ENCODE results near the gene AUP1. TPM values are rescaled to one million over a fixed set of nuclear protein-coding genes. Genes with fewer than 3 reads are reported as not detected.

The AUP1 gene
- total RNA-seq, 1 donor from 2014 or later = 117 TPM

DNA sequence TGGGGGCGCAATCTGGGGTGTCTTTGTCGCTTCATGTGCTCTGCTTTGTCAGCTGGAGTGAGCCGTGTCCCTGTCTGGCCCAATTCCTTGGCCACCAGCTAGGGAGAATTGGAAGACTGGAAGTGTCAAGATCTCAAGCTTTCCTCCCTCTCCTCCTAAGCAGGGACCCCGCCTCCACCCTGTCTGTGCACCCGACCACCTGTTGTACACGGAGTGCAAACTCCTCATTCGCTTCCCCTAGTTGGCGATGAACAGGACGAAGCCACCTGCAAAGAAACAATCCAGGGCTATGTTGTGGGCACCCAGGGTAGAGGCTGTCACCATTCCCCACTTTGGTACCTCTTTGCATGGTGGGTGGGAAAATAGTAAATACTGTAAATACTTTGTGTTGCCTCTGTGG, 1.8 kb downstream of the AUP1 start:
- peaks cover 43% of the 10 kb centered on the region for H3K36me3 Mint-ChIP-seq (ENCODE audit: low read depth, unreplicated experiment)
- peak overlapping the region; percentile 98 for H3K4me3 Mint-ChIP-seq (ENCODE audit: unreplicated experiment)
- H3K4me1 Mint-ChIP-seq (ENCODE audit: unreplicated experiment) = peaks cover 26% of the 10 kb centered on the region
- no peak for DNase-seq (ENCODE audit: low spot score)
- no peaks in the 10 kb centered on the region for H3K9me3 Mint-ChIP-seq (ENCODE audit: unreplicated experiment)
- no peak overlapping the region for H3K27ac Mint-ChIP-seq (ENCODE audit: unreplicated experiment)
- peaks cover 12% of the 10 kb centered on the region for H3K27me3 Mint-ChIP-seq (ENCODE audit: unreplicated experiment)
- TF ChIP-seq, protein P1, sequence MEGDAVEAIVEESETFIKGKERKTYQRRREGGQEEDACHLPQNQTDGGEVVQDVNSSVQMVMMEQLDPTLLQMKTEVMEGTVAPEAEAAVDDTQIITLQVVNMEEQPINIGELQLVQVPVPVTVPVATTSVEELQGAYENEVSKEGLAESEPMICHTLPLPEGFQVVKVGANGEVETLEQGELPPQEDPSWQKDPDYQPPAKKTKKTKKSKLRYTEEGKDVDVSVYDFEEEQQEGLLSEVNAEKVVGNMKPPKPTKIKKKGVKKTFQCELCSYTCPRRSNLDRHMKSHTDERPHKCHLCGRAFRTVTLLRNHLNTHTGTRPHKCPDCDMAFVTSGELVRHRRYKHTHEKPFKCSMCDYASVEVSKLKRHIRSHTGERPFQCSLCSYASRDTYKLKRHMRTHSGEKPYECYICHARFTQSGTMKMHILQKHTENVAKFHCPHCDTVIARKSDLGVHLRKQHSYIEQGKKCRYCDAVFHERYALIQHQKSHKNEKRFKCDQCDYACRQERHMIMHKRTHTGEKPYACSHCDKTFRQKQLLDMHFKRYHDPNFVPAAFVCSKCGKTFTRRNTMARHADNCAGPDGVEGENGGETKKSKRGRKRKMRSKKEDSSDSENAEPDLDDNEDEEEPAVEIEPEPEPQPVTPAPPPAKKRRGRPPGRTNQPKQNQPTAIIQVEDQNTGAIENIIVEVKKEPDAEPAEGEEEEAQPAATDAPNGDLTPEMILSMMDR (IDR thresholded peaks at IDR 0.05; ENCODE audit: unreplicated experiment) = no peak

DNA sequence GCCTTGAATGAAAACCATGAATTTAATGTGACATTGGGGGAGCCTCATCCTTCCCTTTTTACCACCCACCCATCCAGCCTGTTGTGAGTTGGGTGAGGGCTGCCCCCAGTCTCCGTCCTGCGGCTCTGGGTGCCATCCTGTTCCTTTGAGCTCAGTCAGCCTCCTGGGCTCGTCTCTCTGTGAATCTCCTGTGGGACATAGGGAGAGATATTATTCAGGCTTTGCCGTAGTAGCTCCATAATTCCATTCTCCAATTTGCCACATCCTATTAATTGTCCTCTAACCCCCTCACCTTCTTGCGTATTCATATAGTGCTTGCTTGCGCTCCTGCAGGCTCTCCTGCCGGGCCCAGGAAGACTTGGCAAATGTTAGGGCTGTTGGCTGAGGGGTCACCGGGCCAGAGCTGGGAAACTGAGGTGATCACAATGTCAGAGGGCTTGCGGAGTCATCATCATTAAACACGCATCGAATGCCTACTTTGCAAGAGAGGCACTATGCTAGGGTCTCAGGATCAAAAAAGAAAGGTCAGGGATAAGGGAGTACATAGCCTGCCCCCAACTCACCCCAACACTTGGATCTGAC, 2.8 kb downstream of the AUP1 start:
- Mint-ChIP-seq H3K9me3 (ENCODE audit: unreplicated experiment) (no peaks in the 10 kb centered on the region), H3K36me3 (ENCODE audit: low read depth, unreplicated experiment) (peaks cover 38% of the 10 kb centered on the region), H3K27me3 (ENCODE audit: unreplicated experiment) (peaks cover 11% of the 10 kb centered on the region), H3K27ac (ENCODE audit: unreplicated experiment) (peak overlapping the region; percentile 61), H3K4me1 (ENCODE audit: unreplicated experiment) (peaks cover 26% of the 10 kb centered on the region), H3K4me3 (ENCODE audit: unreplicated experiment) (peak overlapping the region; percentile 81)
- no peak for DNase-seq (ENCODE audit: low spot score)
- TF ChIP-seq, protein P1 (IDR thresholded peaks at IDR 0.05; ENCODE audit: unreplicated experiment) = no peak

DNA sequence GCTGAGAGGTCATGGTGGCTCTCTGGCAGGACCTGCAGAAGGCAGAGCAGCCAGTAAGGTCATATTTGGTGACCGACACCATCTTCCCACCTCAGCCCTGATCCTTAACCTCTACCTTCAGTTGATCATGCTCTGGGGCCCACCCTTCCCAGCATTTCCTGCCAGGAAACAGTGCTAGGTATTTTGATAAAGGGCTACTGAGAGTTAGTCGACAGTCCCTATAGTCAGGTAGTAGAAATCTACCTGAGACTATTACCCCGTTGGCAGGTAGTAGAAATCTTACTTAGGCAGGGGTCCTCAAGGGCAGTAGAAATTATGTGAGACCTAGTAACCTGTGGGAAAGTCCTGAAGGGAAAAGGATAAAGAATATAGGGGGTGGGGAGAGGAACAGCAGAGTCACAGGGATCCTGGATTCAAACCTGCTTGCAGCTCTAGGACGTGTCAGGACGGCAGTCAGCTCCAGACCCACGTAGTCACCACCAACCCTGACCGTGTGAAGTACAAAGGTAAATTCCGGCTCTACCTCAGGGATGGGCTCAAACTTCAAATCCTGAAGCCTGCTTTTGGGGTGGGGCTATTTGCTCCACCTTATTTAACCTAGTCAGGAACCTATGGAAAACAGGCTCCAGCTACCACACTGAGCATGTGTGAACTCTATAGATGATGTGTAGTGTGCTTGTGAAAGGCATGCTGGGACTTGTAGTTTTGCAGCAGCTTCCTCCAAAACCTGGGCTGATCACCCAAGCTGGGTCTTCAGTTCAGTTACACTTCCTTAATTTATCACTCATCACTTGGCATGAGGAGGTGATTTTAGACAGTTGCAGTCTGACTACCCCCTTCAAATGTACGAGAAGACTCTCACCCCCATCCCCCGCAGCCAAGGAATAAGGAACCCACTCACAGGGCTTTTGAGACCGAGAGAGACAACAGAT, 3.5 kb downstream of the AUP1 start, which contains the start of gene DQX1:
DQX1 (minus strand) TSS at position 515 of the 932 bp plus-strand sequence; CDS start at position 13, 502 bp downstream.
- Mint-ChIP-seq H3K36me3 (ENCODE audit: low read depth, unreplicated experiment) (peaks cover 33% of the 10 kb centered on the region), H3K27ac (ENCODE audit: unreplicated experiment) (peak within 1 kb of the TSS; percentile 61), H3K4me1 (ENCODE audit: unreplicated experiment) (peaks cover 21% of the 10 kb centered on the region), H3K27me3 (ENCODE audit: unreplicated experiment) (peaks cover 11% of the 10 kb centered on the region), H3K9me3 (ENCODE audit: unreplicated experiment) (no peaks in the 10 kb centered on the region), H3K4me3 (ENCODE audit: unreplicated experiment) (peak within 1 kb of the TSS; percentile 81)
- TF ChIP-seq, protein P1 (IDR thresholded peaks at IDR 0.05; ENCODE audit: unreplicated experiment) = no peak
- no peak for DNase-seq (ENCODE audit: low spot score)

DNA sequence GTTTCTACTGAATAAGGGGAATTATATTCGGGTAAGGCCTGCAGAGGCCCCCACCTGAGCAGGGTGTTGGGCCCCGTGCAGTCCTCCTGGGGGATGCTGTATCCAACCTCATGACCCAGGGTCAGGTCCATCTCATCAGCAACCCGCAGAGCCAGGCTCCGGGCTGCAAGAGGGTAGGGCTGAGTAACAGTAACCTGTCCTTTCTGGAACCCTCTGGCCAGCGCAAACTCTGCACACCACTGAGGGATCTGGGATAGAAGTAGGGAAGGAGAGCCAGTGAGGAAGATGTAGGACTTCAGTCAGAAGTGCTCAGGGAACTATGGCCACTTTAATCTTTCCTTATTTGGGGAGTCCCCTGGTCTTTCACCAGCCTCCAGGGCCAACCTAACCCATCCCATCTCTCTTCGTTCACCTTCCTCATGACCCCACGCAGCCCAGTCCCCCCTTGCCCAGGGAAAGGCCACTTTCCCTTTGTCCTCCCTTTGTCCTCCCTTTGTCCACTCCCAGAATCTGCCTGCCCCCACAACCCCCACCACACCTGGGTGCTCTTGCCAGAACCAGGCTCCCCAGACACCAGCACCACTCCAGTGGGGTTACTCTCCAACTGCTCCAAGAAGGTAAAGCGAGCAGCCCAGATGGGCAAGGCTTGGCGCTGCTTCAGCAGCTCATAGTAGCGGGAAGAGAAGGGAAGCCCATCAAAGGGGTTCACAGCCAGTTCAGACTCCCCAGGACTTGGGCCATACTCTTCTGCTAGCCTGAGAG, 4.4 kb downstream of the AUP1 start:
- Mint-ChIP-seq H3K27me3 (ENCODE audit: unreplicated experiment) (peaks cover 11% of the 10 kb centered on the region), H3K4me3 (ENCODE audit: unreplicated experiment) (peak overlapping the region; percentile 62), H3K9me3 (ENCODE audit: unreplicated experiment) (no peaks in the 10 kb centered on the region), H3K4me1 (ENCODE audit: unreplicated experiment) (peaks cover 21% of the 10 kb centered on the region), H3K36me3 (ENCODE audit: low read depth, unreplicated experiment) (peaks cover 30% of the 10 kb centered on the region), H3K27ac (ENCODE audit: unreplicated experiment) (peak overlapping the region; percentile 30)
- DNase-seq (ENCODE audit: low spot score) = no peak
- TF ChIP-seq, protein P1 (IDR thresholded peaks at IDR 0.05; ENCODE audit: unreplicated experiment) = no peak
